Thyroid gland (tissue), 4 donors: Measurements from ENCODE around the gene CLEC18B. TPM values are rescaled to one million over a fixed set of nuclear protein-coding genes. Genes with fewer than 3 reads are reported as not detected.
A peak's percentile ranks its signal among the peaks of the same experiment; 100 is the strongest.

Source experiments
- DNase-seq, 2 donors: peaks; one replicate each; pipeline ENCODE4 v3.0.0-alpha.2; 2019
- H3K27ac ChIP-seq, 3 donors: fragments of 200-600 bp; sonication (generic); 1 replicate in 2 of 3; 2 replicates in 1 of 3; pipeline ENCODE4 v1.5.1; 2016 to 2019; ENCODE audit warnings: mild to moderate bottlenecking in 1 of 3, moderate library complexity in 1 of 3
- H3K27me3 ChIP-seq: fragments of 200-600 bp; sonication (generic); one replicate; pipeline ENCODE4 v1.5.1; 2019
- H3K36me3 ChIP-seq, 2 donors: fragments of 200-600 bp; sonication (generic); one replicate each; pipeline ENCODE4 v1.5.1; 2016 to 2019
- H3K4me1 ChIP-seq, 2 donors: fragments of 200-600 bp; sonication (generic); one replicate each; pipeline ENCODE4 v1.5.1; 2017 to 2019
- H3K4me3 ChIP-seq, 3 donors: fragments of 200-600 bp; sonication (generic); replicated peaks in 1 of 3; 1 replicate in 2 of 3; 2 replicates in 1 of 3; pipeline ENCODE4 v1.5.1; 2016; ENCODE audit warnings: mild to moderate bottlenecking in 1 of 3
- H3K9me3 ChIP-seq: fragments of 200-600 bp; sonication (generic); one replicate; pipeline ENCODE4 v1.5.1; 2017
- POLR2A ChIP-seq, 2 donors: fragments of 450-650 bp; IDR thresholded peaks; one replicate each; pipeline ENCODE4 v1.6.1; 2017; ENCODE audit warnings: antibody characterized with exemption in 2 of 2, mild to moderate bottlenecking in 2 of 2, moderate library complexity in 1 of 2
- WGBS, 2 donors: methylation state at CpG; one replicate each; pipeline ENCODE4 v1.1.5; 2017; 5-methylcytosine and 5-hydroxymethylcytosine counted together
- intact Hi-C: fragments of 100-400 bp; cut with DNase I; formaldehyde crosslinking; loops from one replicate; pipeline ENCODE4 v1.15.1; 2023
- total RNA-seq, 4 donors: library from RNA; depleted of rRNA; stranded (reverse); fragments of >200 nt; gene quantifications; one replicate each; pipeline ENCODE4 v1.2.3, GENCODE V29; 2016
- TF ChIP-seq, protein P1 (sequence below), 6 experiments: fragments of 200-600 bp in 3 of 6; fragments of 450-650 bp in 3 of 6; sonication (generic) in 3 of 6; IDR thresholded peaks; one replicate each; pipeline ENCODE4 v1.5.1; 2016 to 2019; ENCODE audit warnings: antibody characterized with exemption in 6 of 6, mild to moderate bottlenecking in 2 of 6, inconsistent platforms in 1 of 6, moderate library complexity in 1 of 6

The CLEC18B gene
- total RNA-seq, 4 donors from 2014 or later = 0.67 TPM; not detected in 3

DNA sequence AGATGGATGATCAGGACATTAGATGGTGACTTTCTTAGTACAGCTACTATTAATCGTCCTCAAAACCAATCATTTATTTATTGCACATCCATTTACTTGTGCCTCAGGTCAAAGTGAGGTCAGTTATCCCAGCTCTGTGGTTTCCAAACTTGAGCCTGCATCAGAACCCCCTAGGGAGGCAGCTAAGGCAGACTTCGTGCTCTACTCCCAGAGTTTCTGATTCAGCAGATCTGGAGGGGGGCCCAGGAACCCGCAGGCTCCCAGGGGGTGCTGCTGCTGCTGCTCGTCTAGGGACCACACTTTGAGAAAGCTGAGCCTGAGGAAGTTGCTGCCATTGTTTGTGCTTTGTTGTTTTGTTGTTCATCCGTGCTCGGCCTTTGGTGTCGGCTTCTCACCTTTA, 44.0 kb upstream of the CLEC18B start:
- no peak for DNase-seq
- intact Hi-C loops = no loop called here
- no peaks in the 10 kb centered on the region for H3K9me3 ChIP-seq
- H3K4me3 ChIP-seq = no peak overlapping the region
- TF ChIP-seq POLR2A (IDR thresholded peaks at IDR 0.05) = no peak
- TF ChIP-seq, protein P1, sequence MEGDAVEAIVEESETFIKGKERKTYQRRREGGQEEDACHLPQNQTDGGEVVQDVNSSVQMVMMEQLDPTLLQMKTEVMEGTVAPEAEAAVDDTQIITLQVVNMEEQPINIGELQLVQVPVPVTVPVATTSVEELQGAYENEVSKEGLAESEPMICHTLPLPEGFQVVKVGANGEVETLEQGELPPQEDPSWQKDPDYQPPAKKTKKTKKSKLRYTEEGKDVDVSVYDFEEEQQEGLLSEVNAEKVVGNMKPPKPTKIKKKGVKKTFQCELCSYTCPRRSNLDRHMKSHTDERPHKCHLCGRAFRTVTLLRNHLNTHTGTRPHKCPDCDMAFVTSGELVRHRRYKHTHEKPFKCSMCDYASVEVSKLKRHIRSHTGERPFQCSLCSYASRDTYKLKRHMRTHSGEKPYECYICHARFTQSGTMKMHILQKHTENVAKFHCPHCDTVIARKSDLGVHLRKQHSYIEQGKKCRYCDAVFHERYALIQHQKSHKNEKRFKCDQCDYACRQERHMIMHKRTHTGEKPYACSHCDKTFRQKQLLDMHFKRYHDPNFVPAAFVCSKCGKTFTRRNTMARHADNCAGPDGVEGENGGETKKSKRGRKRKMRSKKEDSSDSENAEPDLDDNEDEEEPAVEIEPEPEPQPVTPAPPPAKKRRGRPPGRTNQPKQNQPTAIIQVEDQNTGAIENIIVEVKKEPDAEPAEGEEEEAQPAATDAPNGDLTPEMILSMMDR (IDR thresholded peaks at IDR 0.05) = no peak
- whole genome bisulfite sequencing, 2 donors = 91 to 94% methylated on average over 7 of the region's 7 CpGs
- no peak overlapping the region for H3K27ac ChIP-seq
- no peaks in the 10 kb centered on the region for H3K27me3 ChIP-seq
- no peaks in the 10 kb centered on the region for H3K4me1 ChIP-seq
- H3K36me3 ChIP-seq = peaks cover 65 to 71% of the 10 kb centered on the region in 2 donors

DNA sequence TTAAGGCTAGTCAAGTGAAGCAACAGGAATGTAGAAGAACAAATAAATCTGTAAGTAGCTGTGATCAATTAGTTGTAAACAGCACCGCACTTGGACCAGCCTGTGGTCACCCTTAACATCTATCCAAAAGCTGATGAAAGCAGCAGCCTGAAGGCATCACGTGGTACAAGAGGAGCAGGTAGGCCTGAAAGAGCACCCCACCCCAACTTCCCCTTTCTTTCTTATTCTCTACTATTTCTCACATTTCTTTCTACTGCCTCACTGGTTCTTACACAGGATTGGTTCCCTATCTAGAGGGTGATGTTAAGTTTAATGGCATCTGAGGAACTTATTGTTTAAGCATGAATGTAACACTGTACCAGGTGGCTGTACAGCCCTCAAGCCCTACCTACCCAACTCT, 42.6 kb upstream of the CLEC18B start:
- Histone ChIP-seq H3K36me3 (peaks cover 53 to 59% of the 10 kb centered on the region in 2 donors), H3K9me3 (no peaks in the 10 kb centered on the region), H3K27me3 (no peaks in the 10 kb centered on the region), H3K4me3 (no peak overlapping the region), H3K27ac (no peak overlapping the region), H3K4me1 (no peaks in the 10 kb centered on the region)
- no peak for DNase-seq
- 92 to 98% methylated on average over 2 of the region's 2 CpGs for WGBS, 2 donors
- no peak for TF ChIP-seq POLR2A (IDR thresholded peaks at IDR 0.05)
- TF ChIP-seq, protein P1 (IDR thresholded peaks at IDR 0.05) = no peak
- intact Hi-C loops = no loop called here

DNA sequence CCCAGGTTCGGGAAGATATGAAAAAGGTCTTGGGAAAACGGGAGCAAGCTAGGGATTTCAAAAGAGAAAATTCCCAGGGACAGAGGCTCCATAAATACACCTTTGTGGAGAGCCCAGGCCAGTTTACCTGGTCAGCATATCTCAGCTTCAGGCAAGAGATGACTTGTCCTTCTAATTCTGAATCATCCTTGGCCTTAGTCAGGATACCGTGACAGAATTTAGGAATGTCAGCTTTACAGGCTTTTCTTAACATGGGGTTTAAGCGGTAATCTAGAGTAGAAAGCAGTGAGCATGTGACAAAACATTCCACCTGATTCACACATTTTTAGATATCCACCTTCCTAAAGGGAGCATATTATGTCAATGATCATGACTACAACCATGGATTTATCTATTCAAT, 41.1 kb upstream of the CLEC18B start:
- DNase-seq = no peak
- peaks cover 39 to 50% of the 10 kb centered on the region in 2 donors for H3K36me3 ChIP-seq
- H3K9me3 ChIP-seq = no peaks in the 10 kb centered on the region
- no peak for TF ChIP-seq POLR2A (IDR thresholded peaks at IDR 0.05)
- TF ChIP-seq, protein P1 (IDR thresholded peaks at IDR 0.05) = no peak
- WGBS, 2 donors = 94 to 99% methylated on average over 4 of the region's 4 CpGs
- H3K4me1 ChIP-seq = no peaks in the 10 kb centered on the region
- H3K27ac ChIP-seq = no peak overlapping the region
- intact Hi-C loops = no loop called here
- no peak overlapping the region for H3K4me3 ChIP-seq
- H3K27me3 ChIP-seq = no peaks in the 10 kb centered on the region

DNA sequence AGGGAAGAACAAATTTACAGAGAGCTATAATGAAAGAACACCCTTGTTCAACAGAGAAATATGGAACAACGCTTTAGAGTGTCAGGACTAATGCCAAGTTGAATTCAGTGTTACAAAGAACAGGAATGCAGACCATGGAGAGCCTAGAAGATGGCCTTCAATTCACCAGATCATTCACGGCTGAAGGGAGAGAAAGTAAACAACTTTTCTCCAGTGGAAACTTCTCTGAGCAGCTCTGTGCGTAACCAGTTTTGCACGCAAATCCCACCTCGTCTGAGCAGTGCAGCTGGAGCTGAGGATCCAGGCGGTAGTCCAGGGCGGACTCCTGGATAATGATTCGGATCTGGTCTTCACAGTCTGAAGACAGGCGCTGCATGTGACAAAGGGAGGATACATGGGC, 40.5 kb upstream of the CLEC18B start:
- 93 to 94% methylated on average over 9 of the region's 9 CpGs for WGBS, 2 donors
- Histone ChIP-seq H3K4me3 (no peak overlapping the region), H3K36me3 (peaks cover 37 to 49% of the 10 kb centered on the region in 2 donors), H3K27ac (no peak overlapping the region), H3K9me3 (no peaks in the 10 kb centered on the region), H3K4me1 (no peaks in the 10 kb centered on the region), H3K27me3 (no peaks in the 10 kb centered on the region)
- intact Hi-C loops = no loop called here
- no peak for DNase-seq
- TF ChIP-seq, protein P1 (IDR thresholded peaks at IDR 0.05) = no peak
- no peak for TF ChIP-seq POLR2A (IDR thresholded peaks at IDR 0.05)

DNA sequence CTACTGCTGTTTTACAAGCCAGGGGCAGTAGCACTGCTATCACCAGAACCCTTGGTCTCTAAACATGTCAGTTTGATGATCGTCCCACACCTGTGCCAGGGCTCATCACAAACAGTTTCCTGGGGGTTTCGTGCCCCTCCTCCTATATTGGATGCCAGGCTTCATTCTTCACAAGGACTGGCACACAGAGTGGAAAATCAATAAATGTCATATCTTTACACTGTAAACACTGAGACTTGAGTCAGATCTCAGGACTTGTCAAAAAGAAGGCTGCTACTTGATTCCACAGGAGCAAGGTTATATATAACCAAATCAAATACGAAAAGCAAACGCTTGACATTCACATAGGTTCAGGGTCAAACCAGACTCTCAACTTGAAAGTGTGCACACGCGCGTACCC, 39.3 kb upstream of the CLEC18B start:
- Histone ChIP-seq H3K27ac (peak overlapping the region in 1 of 3 donors; percentile 15), H3K36me3 (peaks cover 45 to 61% of the 10 kb centered on the region in 2 donors), H3K4me3 (no peak overlapping the region), H3K9me3 (no peaks in the 10 kb centered on the region), H3K27me3 (no peaks in the 10 kb centered on the region), H3K4me1 (no peaks in the 10 kb centered on the region)
- 96 to 99% methylated on average over 7 of the region's 7 CpGs for WGBS, 2 donors
- no peak for TF ChIP-seq POLR2A (IDR thresholded peaks at IDR 0.05)
- intact Hi-C loops = no loop called here
- no peak for DNase-seq

DNA sequence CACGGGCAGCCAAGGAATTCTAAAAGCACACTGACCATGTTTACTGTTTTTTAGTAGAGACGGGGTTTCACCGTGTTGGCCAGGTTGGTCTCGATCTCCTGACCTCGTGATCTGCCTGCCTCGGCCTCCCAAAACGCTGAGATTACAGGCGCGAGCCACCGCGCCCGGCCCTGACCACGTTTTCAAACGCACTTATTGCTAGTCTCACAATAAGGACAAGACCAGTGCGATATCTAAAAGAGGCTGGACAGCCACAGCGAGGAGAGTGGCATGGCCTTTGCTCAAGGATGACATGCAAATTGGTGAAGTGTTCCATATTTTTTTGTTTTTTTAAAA, 35.0 kb upstream of the CLEC18B start:
- Histone ChIP-seq H3K36me3 (peaks cover 38 to 42% of the 10 kb centered on the region in 2 donors), H3K27me3 (no peaks in the 10 kb centered on the region), H3K27ac (no peak overlapping the region), H3K4me1 (no peaks in the 10 kb centered on the region), H3K9me3 (no peaks in the 10 kb centered on the region), H3K4me3 (no peak overlapping the region)
- TF ChIP-seq POLR2A (IDR thresholded peaks at IDR 0.05) = no peak
- TF ChIP-seq, protein P1 (IDR thresholded peaks at IDR 0.05) = no peak
- DNase-seq = no peak
- WGBS, 2 donors = 97% methylated on average over 16 of the region's 16 CpGs
- intact Hi-C loops = no loop called here
